Fibroblast of mammary gland (primary cell): ENCODE measurements around the gene AIP.

Source experiments
- DNase-seq: peaks from one replicate; pipeline ENCODE4 v3.0.0-alpha.2; 2010; ENCODE audit warnings: low read depth
- H3K4me3 ChIP-seq: 2 replicates; pipeline ENCODE4 v1.5.1; 2011; ENCODE audit warnings: low read depth, mild to moderate bottlenecking, low read length, moderate library complexity; ENCODE audit not compliant: control insufficient read depth
- CTCF ChIP-seq: conservative IDR thresholded peaks from 2 replicates; pipeline ENCODE4 v1.5.1; 2011; ENCODE audit warnings: low read depth, low read length, inconsistent platforms; ENCODE audit not compliant: control insufficient read depth, insufficient read depth

AIP gene

GRCh38 chr11:67494371-67495233, 11.8 kb downstream of the AIP start:
- no peak for DNase-seq
- no peak for TF ChIP-seq CTCF
- no peak overlapping the region for H3K4me3 ChIP-seq

- H3K4me3 ChIP-seq, result no peak overlapping the region
- no peak for DNase-seq
- no peak for TF ChIP-seq CTCF
Observed at GRCh38 chr11:67495234-67496005, 12.6 kb downstream of the AIP start.

GRCh38 chr11:67496113-67496512, 13.3 kb downstream of the AIP start:
- H3K4me3 ChIP-seq, result no peak overlapping the region
- DNase-seq, result no peak
- no peak for TF ChIP-seq CTCF

GRCh38 chr11:67497656-67498291, 14.9 kb downstream of the AIP start:
- DNase-seq, result no peak
- no peak for TF ChIP-seq CTCF

GRCh38 chr11:67498544-67498972, 15.7 kb downstream of the AIP start:
- TF ChIP-seq CTCF, result no peak
- DNase-seq, result no peak

More at GRCh38 chr11:67497656-67498291, 14.9 kb downstream of the AIP start:
- no peak overlapping the region for H3K4me3 ChIP-seq

GRCh38 chr11:67499808-67500483, 17.1 kb downstream of the AIP start:
- no peak for DNase-seq
- TF ChIP-seq CTCF, result no peak
- no peak overlapping the region for H3K4me3 ChIP-seq

More at GRCh38 chr11:67498544-67498972, 15.7 kb downstream of the AIP start:
- no peak overlapping the region for H3K4me3 ChIP-seq
